Measurements from ENCODE around the gene RASSF3.

The RASSF3 gene

GRCh38 chr12:64590183-64590582, 20.1 kb upstream of the RASSF3 start:
- H3K27ac ChIP-seq (replicated peaks): no peak overlapping the region
- no peak overlapping the region for H3K4me3 ChIP-seq (replicated peaks; ENCODE audit: insufficient read depth, low read length)
- no peaks in the 10 kb centered on the region for H3K27me3 ChIP-seq (ENCODE audit: insufficient read depth, poor library complexity, severe bottlenecking)
- DNase-seq (ENCODE audit: low read depth in 1 of 2, low spot score in 1 of 2): no peak
- TF ChIP-seq SPI1 (IDR thresholded peaks at IDR 0.05; ENCODE audit: borderline replicate concordance, low read depth) (no peak), GABPA (IDR thresholded peaks at IDR 0.05; ENCODE audit: low read depth) (no peak), REST (IDR thresholded peaks at IDR 0.05; ENCODE audit: insufficient replicate concordance, low read depth) (no peak), CTCF (IDR thresholded peaks at IDR 0.05; ENCODE audit: insufficient read depth, low read length) (no peak), POLR2AphosphoS5 (IDR thresholded peaks at IDR 0.05; ENCODE audit: low read depth) (no peak)

GRCh38 chr12:64595863-64596793, 14.2 kb upstream of the RASSF3 start:
- peak; percentile 82 to 87 for DNase-seq (ENCODE audit: low read depth in 1 of 2, low spot score in 1 of 2)
- peak overlapping the region; percentile 42 for H3K27ac ChIP-seq (replicated peaks)
- no peak overlapping the region for H3K4me3 ChIP-seq (replicated peaks; ENCODE audit: insufficient read depth, low read length)
- TF ChIP-seq GABPA (IDR thresholded peaks at IDR 0.05; ENCODE audit: low read depth): 0 out of 2 replicates have a peak, but pooled peaks have one; percentile 27
- no peak for TF ChIP-seq REST (IDR thresholded peaks at IDR 0.05; ENCODE audit: insufficient replicate concordance, low read depth)
- peak; percentile 4; the same call in 1 of the 2 replicates for TF ChIP-seq SPI1 (IDR thresholded peaks at IDR 0.05; ENCODE audit: borderline replicate concordance, low read depth)
- no peak for TF ChIP-seq CTCF (IDR thresholded peaks at IDR 0.05; ENCODE audit: insufficient read depth, low read length)
- peak; percentile 66; the same call in 1 of the 2 replicates for TF ChIP-seq POLR2AphosphoS5 (IDR thresholded peaks at IDR 0.05; ENCODE audit: low read depth)
- no peaks in the 10 kb centered on the region for H3K27me3 ChIP-seq (ENCODE audit: insufficient read depth, poor library complexity, severe bottlenecking)

GRCh38 chr12:64598831-64599230, 11.5 kb upstream of the RASSF3 start:
- TF ChIP-seq GABPA (IDR thresholded peaks at IDR 0.05; ENCODE audit: low read depth) (no peak), POLR2AphosphoS5 (IDR thresholded peaks at IDR 0.05; ENCODE audit: low read depth) (no peak), SPI1 (IDR thresholded peaks at IDR 0.05; ENCODE audit: borderline replicate concordance, low read depth) (no peak), REST (IDR thresholded peaks at IDR 0.05; ENCODE audit: insufficient replicate concordance, low read depth) (no peak), CTCF (IDR thresholded peaks at IDR 0.05; ENCODE audit: insufficient read depth, low read length) (no peak)
- Histone ChIP-seq H3K27ac (replicated peaks) (no peak overlapping the region; the same call in 1 of the 2 replicates), H3K4me3 (replicated peaks; ENCODE audit: insufficient read depth, low read length) (no peak overlapping the region), H3K27me3 (ENCODE audit: insufficient read depth, poor library complexity, severe bottlenecking) (no peaks in the 10 kb centered on the region)
- no peak for DNase-seq (ENCODE audit: low read depth in 1 of 2, low spot score in 1 of 2)

Data from HL-60 (cell line).